GM11168 (cell line): ENCODE data around the gene NDC1.
"Not testable (repeated sequence)": the region's sequence is repeated elsewhere in the genome, so short reads cannot be mapped to it uniquely, and the experiment has no call there.

Source experiments
- in situ Hi-C: fragments of 300-500 bp; cut with MboI; formaldehyde crosslinking; loops from one replicate; pipeline ENCODE4 v1.12.0; 2022; ENCODE audit warnings: low sequenced_read_pairs; ENCODE audit not compliant: unreplicated experiment

The NDC1 gene

DNA sequence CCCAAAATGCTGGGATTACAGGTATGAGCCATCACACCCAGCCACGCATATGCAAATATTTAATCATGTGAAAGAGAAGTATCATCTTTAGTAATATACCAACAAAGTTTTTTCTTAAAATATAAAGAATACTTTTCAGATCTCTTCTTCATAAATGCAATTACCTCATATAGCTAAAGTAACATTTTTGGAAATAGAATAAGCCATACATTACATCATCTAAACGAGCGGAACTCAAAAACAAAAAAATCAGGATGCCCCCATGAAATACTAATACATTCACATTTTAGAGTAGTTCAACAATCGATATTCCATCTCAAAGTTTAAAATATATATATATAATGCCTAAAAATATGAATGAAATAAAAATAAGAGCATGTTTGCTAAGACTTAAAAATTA, 4.7 kb downstream of the NDC1 start:
- in situ Hi-C loops = no loop called here

DNA sequence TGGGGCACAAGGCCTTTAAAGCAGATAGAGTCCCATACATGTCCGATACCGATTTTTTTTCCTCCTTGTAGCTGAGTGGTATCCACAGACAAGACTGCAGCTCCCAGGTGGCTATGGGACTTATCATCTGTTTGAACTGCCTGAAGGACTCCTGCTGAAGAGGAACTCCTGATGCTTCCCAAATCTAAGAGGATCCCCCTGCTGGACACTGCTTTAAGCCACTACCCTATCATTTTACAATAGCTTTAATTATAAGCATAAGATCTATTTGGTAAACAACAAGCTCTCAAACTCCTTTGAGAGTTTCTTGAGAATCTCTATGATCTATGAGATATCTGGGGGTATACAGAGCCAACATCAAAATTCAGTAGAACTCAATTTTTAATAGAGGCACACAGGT, 11.7 kb downstream of the NDC1 start:
- in situ Hi-C loops = no loop called here

DNA sequence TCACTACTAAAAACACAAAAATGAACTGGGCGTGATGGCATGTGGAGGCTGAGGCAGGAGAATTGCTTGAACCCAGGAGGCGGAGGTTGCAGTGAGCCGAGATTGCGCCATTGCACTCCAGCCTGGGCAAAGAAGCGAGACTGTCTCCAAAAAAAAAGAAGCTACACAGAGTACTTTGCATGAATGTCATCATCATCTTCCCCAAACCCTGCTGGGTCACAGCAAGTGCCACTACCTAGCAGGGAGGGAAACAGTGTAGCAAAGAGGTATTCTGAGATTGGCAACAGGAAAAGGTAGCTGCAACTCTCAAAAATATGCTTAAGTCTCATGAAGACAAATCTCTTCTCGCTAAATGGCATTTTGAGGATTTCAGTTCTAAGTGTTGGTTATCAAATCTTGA, 12.8 kb downstream of the NDC1 start:
- in situ Hi-C loops = no loop called here

DNA sequence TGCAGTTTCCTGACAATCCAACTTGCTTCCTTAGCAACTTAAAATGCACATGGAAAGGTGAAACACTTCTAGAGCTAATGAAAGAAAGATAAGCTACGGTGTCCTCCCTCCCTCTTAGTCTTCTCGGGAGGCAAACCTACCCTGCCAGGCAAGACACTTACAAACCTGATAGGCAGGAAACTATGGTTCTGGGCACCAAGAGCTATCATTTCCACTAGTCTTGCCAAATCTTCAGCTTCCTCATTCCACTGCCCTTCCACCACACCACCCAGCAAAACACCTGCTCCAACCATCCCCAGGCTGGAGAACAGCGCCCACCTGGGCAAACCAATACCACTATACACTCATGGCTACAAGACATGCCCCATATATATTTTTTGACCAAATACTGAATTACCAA, 15.2 kb downstream of the NDC1 start:
- in situ Hi-C loops = no loop called here

DNA sequence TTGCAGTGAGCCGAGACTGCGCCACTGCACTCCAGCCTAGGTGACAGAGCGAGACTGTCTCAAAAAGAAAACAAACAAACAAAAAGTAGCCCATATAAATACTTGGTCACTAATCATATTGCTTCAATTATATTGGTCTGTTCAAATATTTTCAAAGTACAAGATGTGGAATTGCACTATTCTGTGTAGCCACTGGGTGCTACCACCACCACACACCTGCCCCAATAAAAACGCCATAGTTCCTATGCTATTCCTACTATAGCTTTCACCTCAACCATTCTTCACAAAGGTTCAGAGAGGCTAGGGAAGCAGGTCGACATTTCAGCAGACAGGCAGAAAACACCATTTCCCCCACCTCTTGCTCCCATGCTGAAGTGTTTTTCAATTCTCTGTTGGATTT, 16.7 kb downstream of the NDC1 start:
- in situ Hi-C loops = no loop called here

DNA sequence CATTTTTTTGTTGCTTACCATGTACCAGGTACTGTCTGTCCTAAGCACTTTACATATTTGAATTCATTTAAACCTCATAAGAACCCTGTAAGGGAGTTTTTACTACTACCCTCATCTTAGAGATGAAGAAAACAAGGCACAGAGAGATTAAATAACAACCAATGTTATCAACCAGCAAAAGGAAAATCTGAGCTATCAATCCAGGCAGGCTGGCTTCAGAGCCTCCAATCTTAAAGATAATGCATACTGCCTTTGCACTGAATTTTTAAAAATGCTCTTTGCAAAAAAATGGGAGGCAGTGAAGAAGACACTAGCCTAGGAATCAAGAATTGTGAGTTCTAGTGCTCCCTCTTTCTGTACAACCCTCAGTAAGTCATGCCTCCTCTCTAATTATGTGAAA, 18.7 kb downstream of the NDC1 start:
- in situ Hi-C loops = no loop called here

DNA sequence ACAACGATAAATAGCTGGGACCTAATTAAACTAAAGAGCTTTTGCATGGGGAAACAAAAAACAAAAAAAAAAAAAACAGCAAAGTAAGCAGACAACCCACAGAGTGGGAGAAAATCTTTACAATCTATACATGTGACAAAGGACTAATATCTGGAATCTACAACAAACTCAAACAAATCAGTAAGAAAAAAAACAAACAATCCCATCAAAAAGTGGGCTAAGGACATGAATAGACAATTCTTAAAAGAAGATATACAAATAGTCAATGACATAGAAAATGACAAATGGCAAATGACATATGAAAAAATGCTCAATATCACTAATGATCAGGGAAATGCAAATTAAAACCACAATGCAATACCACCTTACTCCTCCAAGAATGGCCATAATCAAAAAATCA, 21.5 kb downstream of the NDC1 start:
- in situ Hi-C loops = not testable (repeated sequence)

DNA sequence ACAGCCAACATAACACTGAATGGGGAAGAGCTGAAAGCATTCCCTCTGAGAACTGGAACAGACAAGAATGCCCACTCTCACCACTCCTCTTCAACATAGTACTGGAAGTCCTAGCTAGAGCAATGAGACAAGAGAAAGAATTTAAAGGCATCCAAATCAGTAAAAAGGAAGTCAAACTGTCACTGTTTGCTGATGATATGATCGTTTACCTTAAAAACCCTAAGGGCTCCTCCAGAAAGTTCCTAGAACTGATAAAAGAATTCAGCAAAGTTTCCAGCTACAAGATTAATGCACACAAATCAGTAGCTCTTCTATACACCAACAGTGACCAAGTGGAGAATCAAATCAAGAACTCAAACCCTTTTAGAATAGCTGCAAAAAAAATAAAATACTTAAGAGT, 22.6 kb downstream of the NDC1 start:
- in situ Hi-C loops = not testable (repeated sequence)

DNA sequence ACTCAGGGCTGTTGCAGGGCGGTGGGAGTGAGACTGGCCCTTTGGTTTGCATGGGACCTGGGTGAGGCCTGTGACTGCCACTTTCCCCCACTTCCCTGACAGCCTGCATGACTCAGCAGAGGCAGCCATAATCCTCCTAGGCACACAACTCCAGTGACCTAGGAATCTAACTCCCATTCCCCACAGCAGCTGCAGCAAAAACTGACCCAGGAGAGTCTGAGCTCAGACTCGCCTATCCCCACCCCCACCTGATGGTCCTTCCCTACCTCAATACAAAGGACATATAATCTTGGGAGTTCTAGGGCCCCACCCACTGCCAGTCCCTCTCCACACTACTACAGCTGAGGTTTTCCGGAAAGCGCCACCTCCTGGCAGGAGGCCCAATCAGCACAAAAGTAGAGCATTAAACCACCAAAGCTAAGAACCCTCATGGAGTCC, 26.7 kb downstream of the NDC1 start:
- in situ Hi-C loops = no loop called here

DNA sequence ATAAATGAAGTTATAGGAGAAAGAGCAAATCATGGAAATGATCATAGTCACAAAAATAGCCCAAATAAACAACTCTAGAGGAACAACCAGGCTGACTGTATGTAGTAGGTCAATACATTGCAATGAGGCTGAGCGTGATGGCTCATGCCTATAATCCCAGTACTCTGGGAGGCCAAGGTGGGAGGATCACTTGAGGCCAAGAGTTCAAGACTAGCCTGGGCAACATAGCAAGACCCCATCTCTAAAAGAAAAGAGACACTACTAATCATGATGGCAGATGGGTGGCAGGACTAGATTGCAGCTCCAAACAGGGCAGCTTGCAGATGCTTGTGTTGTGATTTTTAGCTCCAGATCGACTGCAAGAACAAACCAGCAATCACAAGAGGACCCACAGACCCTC, 27.6 kb downstream of the NDC1 start:
- in situ Hi-C loops = no loop called here

DNA sequence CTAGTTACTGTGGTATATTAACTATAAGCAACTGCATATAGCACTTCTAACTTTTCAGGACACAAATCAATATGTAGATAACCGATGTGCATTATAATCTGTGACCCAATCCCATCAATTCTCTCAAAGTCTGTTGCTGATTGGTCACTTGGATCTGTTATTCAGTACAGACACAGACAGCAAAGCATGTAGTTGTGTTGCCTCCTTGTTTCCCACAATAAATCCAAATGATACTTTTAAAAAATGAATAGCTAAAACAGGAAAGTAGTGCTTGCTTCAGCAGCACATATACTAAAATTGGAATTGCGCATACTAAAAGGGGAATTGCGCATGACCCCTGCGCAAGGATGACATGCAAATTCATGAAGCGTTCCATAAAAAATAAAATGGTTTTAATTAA, 28.1 kb downstream of the NDC1 start:
- in situ Hi-C loops = no loop called here

DNA sequence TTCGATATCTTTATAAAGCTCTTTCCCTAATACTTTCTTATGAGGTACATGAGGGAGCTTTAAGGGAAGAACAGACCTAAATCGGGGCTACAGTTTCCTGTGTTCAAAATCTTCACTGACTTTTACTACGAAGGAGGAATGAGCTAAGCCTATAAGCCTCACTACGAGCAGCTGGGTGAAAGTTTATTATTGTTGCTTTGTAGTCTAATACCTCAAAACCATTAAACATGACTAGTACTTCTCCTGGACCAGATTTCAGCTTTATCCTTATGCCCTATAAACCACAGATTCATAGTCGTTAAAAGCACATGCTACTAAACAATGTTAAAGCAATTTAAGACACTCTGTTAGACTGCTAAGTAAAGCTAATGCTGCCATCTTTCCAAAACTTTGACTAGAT, 30.2 kb downstream of the NDC1 start:
- in situ Hi-C loops = no loop called here

DNA sequence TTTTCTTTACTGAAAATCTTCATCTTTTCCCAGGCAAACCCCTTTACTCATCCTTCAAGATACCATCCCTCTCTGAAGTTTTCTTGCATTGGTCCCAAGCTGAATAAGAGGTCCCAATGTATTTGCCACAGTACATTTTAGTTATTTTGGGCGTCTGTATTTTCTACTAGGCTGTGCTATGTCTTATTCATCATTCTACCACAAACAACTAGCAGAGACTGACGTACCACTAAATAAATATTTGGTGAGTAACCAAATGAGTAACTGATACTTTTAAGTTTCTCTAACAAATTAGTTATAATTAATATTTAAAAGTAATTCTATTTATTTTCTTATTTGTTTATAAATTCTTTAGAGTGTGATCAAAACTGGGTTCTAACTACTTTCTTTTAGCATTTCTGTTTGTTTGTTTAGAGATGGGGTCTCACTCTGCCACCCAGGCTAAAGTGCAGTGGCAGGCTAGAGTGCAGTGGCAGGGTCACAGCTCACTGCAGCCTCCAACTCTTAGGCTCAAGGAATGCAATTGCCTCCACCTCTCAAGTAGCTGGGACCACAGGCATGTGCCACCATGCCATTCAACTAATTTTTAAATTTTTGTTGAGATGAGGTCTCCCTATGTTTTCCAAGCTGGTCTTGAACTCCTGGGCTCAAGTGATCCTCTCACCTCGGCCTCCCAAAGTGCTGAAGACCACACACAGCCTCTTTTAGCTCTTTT, 33.1 kb downstream of the NDC1 start:
- in situ Hi-C loops = no loop called here

DNA sequence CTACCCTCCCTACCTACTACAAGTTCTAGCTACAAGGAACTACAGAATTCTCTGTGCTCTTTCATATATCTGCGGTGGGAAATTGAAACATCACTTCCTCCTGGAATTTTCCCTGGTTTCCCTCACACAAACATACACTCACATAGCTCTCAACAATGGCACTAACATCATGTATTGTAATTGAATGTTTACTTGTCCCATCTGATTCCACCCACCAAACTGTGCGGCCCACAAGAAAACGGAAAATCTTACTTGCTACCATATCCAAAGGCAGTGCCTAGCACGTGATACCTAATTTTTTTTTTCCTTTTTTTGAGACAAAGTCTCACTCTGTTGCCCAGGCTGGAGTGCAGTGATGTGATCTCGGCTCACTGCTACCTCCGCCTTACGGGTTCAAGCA, 33.9 kb downstream of the NDC1 start:
- in situ Hi-C loops = no loop called here

DNA sequence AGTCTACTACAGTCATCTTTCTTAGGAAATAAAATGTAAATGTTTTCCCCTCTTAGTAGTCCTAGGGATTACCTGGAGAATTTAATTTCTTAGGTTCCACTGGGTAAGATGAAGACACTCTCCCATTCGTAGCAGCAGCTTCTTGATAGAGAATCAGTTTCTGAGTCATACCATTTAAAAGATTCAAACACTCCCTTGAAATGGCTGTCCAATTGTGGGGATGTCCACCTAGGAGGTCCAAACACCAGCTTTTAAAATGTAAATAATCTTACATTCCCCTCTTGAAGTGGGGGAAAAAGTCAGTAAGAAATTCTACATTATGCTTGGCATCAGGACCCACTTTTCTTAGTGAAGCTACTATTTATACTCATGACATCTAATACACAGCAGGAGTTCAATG, 37.5 kb downstream of the NDC1 start:
- in situ Hi-C loops = no loop called here

DNA sequence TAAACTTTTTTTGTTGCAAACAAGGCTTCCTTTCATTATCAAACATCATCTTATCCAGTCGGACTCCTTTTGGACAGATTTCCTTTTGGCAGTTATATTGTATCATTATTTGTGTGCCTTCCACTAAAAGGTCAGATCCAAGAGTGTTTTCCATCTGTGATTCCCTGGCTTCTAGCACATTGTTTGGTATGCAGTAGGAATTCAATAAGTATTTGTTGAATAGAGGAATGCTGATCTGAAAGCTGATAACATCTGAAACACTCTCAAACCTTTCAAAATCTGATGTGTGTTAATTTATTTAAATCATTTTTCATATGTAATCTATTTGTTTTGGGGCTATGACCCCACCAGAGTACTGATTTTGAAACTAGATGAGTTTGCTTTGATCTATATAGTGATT, 39.0 kb downstream of the NDC1 start:
- in situ Hi-C loops = no loop called here

DNA sequence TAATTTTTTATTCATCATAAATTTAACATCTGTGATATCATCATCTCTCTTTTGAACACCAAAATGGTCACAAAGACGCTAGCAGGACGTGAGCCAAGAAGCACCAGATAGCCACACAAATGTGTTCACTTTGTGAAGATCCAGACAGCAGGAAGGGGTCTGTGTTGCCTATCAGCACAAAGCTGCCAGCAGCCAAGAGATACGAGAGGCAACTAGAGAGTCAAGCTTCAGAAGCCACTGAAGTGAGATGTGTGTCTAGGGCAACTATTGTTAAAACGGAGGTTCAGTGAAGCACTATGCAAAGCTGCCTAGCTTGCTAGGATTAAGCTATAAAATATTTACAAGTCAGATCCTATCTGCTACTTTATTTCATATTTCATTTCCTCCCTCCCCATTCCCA, 45.3 kb downstream of the NDC1 start:
- in situ Hi-C loops = no loop called here

DNA sequence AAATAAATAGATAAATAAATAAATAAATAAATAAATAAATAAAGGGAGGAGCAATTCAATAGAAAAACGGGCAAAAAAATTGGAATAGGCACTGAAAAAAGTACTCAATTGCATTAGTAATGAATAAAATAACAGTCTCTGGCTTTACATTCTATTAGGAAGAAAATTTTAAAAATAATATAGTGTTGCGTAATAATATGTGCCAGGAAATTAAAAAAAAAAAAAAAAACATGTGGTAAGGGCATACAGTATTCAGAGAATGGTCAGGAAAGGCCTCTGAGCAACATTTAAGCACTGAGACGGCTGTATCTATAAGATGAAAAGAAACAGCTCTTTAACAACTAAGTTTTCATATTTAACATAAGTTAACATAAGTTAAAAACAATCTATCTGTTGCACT, 50.4 kb downstream of the NDC1 start:
- in situ Hi-C loops = no loop called here

DNA sequence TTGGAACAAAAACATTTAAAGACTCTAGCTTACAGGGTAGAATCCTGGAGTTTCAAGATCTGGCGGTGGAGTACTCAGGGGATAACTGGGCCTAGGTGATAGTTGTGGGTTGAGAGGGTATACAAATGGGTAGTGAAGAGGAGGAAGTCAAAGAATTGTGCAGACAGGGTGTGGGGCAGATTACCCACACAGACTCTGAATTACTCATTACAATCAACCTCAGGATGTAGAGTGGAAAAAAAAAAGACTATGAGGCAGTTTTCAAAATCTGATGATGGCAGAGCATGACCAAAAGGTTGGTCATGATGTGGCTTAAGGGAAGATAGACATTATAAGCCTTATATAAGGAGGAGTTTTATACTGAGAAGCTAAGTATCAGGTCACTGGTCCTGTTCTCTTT, 55.0 kb downstream of the NDC1 start:
- in situ Hi-C loops = no loop called here

DNA sequence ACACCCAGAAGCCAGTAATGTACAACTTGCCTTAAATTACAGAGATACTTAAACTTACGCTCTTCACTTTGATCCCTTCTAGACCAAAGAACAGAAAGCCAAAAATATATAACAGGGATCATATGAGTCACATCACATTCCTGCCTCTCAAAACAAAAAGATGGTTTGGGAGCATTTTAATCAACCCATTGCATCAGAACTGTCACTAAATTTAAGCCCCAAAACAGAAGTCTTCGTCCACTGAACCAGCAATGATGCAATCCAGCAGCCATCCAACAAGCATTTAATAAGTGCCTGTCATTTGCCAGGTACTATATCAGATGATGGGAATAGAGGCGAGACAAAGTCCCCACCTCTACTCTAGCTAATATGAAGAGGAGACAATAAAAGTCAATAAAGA, 56.4 kb downstream of the NDC1 start:
- in situ Hi-C loops = no loop called here

DNA sequence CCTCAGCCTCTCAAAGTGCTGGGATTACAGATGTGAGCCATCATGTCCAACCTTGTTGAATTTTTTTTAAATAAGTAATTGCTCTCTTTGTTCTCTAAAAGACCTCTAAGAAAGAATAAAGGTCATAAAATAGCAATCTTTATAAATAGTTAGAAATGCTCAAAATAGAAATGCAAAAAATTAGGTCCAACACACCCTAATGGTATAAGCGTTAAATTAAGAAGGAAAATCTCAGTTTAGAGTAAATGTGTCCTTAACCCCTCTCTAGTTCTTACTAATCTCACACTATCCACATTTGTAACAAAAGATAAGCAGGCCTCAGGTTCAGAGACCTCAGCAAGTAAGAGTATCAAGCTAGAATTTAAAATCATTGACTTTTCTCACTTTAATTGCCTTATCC, 60.8 kb downstream of the NDC1 start:
- in situ Hi-C loops = no loop called here

DNA sequence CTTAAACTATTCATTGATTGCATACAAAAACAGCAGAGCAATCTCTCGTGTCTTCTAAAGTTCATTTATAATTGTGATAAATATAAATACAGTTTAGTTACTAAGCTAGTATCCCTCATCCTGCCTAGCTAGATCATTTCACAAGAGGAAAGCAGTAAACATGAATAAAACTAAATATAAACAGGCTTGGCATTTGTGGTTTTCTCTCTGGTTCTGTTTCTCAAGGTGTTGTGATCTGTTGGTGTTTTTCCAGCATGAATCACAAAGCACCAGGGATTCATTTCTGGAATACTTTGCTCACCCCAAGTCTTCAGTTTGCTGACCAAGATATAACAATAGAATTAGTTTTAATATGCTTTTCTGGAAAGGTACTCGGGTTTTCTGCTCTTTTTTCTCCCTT, 66.4 kb downstream of the NDC1 start:
- in situ Hi-C loops = no loop called here

DNA sequence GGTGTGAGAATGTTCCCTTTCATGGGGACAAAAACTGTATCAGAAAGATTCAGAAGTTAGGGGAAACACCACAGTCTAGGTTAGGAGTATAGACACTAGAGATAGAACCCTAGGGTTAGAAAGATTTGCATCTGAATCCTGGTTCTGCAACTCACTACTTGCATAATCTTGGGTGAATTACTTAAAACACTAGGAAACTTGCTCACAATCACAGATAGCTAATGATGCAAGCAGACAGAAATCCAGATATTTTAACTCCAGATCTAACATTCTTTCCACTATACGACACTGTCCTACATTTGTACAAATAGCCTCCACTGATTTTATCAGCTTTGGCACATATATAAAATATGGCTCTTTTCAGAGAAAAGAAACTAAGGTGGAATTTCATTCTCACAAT, 68.3 kb downstream of the NDC1 start:
- in situ Hi-C loops = no loop called here
